CD14-positive monocyte (primary cell): ENCODE measurements around the gene WSB2. TPM values are rescaled to one million over a fixed set of nuclear protein-coding genes. Genes with fewer than 3 reads are reported as not detected.

Experiments used
- DNase-seq, 3 donors: peaks; one replicate each; pipeline ENCODE4 v3.0.0-alpha.2; 2011 to 2022
- H2AFZ ChIP-seq: 2 replicates; pipeline ENCODE4 v1.6.0; 2012; ENCODE audit warnings: mild to moderate bottlenecking, low read depth, low read length, inconsistent platforms; ENCODE audit not compliant: insufficient read depth, poor library complexity, severe bottlenecking
- H3K27ac ChIP-seq, 2 donors: 1 replicate in 1 of 2; 2 replicates in 1 of 2; pipeline ENCODE4 v1.5.1; 2012 to 2013; ENCODE audit warnings: low read length in 2 of 2, control low read depth in 1 of 2, inconsistent platforms in 1 of 2, low read depth in 1 of 2, mild to moderate bottlenecking in 1 of 2
- H3K27me3 ChIP-seq, 2 donors: one replicate each; pipeline versions ENCODE4 v1.6.0 to v1.6.1; 2011 to 2013; ENCODE audit warnings: low read length in 2 of 2; ENCODE audit not compliant: control insufficient read depth in 2 of 2, insufficient read depth in 2 of 2
- H3K36me3 ChIP-seq, 2 donors: replicated peaks in 1 of 2; 1 replicate in 1 of 2; 2 replicates in 1 of 2; pipeline versions ENCODE4 v1.5.1 to v1.6.1; 2012 to 2013; ENCODE audit warnings: low read length in 2 of 2, control low read depth in 1 of 2, inconsistent platforms in 1 of 2, mild to moderate bottlenecking in 1 of 2; ENCODE audit not compliant: insufficient read depth in 2 of 2, control insufficient read depth in 1 of 2
- H3K4me1 ChIP-seq, 2 donors: 1 replicate in 1 of 2; 2 replicates in 1 of 2; pipeline versions ENCODE4 v1.5.1 to v1.6.1; 2012 to 2013; ENCODE audit warnings: low read length in 2 of 2, control low read depth in 1 of 2, inconsistent platforms in 1 of 2, mild to moderate bottlenecking in 1 of 2, moderate library complexity in 1 of 2; ENCODE audit not compliant: insufficient read depth in 2 of 2, control insufficient read depth in 1 of 2
- H3K4me2 ChIP-seq: replicated peaks from 2 replicates; pipeline ENCODE3; 2012; ENCODE audit warnings: low read length, moderate library complexity, mild to moderate bottlenecking; ENCODE audit not compliant: poor library complexity, severe bottlenecking; ENCODE audit errors: extremely low read depth
- H3K4me3 ChIP-seq, 3 experiments: fragments of 200-600 bp in 1 of 3; sonication (generic) in 1 of 3; replicated peaks in 1 of 3; 1 replicate in 2 of 3; 2 replicates in 1 of 3; pipeline ENCODE4 v1.5.1; 2011 to 2013; ENCODE audit warnings: low read length in 3 of 3, mild to moderate bottlenecking in 3 of 3, control low read depth in 2 of 3, low read depth in 2 of 3, inconsistent platforms in 1 of 3, moderate library complexity in 1 of 3
- H3K79me2 ChIP-seq: 2 replicates; pipeline ENCODE4 v1.6.0; 2012; ENCODE audit warnings: mild to moderate bottlenecking, control low read depth, inconsistent platforms, low read length, moderate library complexity; ENCODE audit not compliant: insufficient read depth
- H3K9ac ChIP-seq: 2 replicates; pipeline ENCODE4 v1.6.0; 2017; ENCODE audit warnings: low read length, mild to moderate bottlenecking; ENCODE audit not compliant: insufficient read depth, poor library complexity, severe bottlenecking
- H3K9me3 ChIP-seq, 2 donors: replicated peaks in 1 of 2; 1 replicate in 1 of 2; 2 replicates in 1 of 2; pipeline versions ENCODE4 v1.5.1 to v1.6.1; 2012 to 2013; ENCODE audit warnings: low read length in 2 of 2, control low read depth in 1 of 2; ENCODE audit not compliant: control insufficient read depth in 1 of 2, insufficient read depth in 1 of 2
- H4K20me1 ChIP-seq: 2 replicates; pipeline ENCODE4 v1.6.0; 2012; ENCODE audit warnings: mild to moderate bottlenecking, low read length, control low read depth, moderate library complexity; ENCODE audit not compliant: insufficient read depth
- H3K27ac Mint-ChIP-seq, 7 donors: one replicate each; pipeline ENCODE4 v1.8.0; 2020; ENCODE audit warnings: mild to moderate bottlenecking in 7 of 7, mixed read lengths in 7 of 7, moderate library complexity in 6 of 7, inconsistent platforms in 2 of 7
- H3K27me3 Mint-ChIP-seq, 3 donors: one replicate each; pipeline ENCODE4 v1.8.0; 2021 to 2022; ENCODE audit warnings: low read depth in 3 of 3, mild to moderate bottlenecking in 3 of 3, mixed read lengths in 3 of 3, moderate library complexity in 3 of 3, inconsistent platforms in 1 of 3
- H3K36me3 Mint-ChIP-seq, 2 donors: one replicate each; pipeline ENCODE4 v1.8.0; 2020; ENCODE audit warnings: mixed read lengths in 2 of 2, inconsistent platforms in 1 of 2, mild to moderate bottlenecking in 1 of 2
- H3K4me1 Mint-ChIP-seq: one replicate; pipeline ENCODE4 v1.8.0; 2020; ENCODE audit warnings: mild to moderate bottlenecking, mixed read lengths
- H3K4me3 Mint-ChIP-seq, 2 donors: one replicate each; pipeline ENCODE4 v1.8.0; 2020; ENCODE audit warnings: mild to moderate bottlenecking in 2 of 2, mixed read lengths in 2 of 2, moderate library complexity in 1 of 2
- H3K9me3 Mint-ChIP-seq, 7 donors: one replicate each; pipeline ENCODE4 v1.8.0; 2020 to 2022; ENCODE audit warnings: mixed read lengths in 7 of 7, mild to moderate bottlenecking in 6 of 7, moderate library complexity in 6 of 7, inconsistent platforms in 2 of 7
- WGBS: methylation state at CpG from one replicate; pipeline ENCODE4 v1.1.5; 2013; ENCODE audit warnings: missing lambda C conversion rate; ENCODE audit not compliant: insufficient coverage; 5-methylcytosine and 5-hydroxymethylcytosine counted together
- intact Hi-C, 2 donors: fragments of 100-400 bp; cut with micrococcal nuclease; formaldehyde crosslinking; loops; one replicate each; pipeline versions ENCODE4 v1.15.0 to v1.15.1; 2023
- polyA plus RNA-seq, 3 donors: library from polyadenylated mRNA; depleted of rRNA in 1 of 3; unstranded in 2 of 3; stranded (reverse) in 1 of 3; fragments of 300-500 nt in 2 of 3; fragments of >200 nt in 1 of 3; fragmentation: Illumina TruSeq in 2 of 3; gene quantifications; 1 replicate in 2 of 3; 2 replicates in 1 of 3; pipeline ENCODE4 v1.2.3, GENCODE V29; 2012 to 2021
- TF ChIP-seq, protein P1 (sequence below): fragments of 200-600 bp; IDR thresholded peaks from one replicate; pipeline ENCODE4 v1.8.0; 2022; ENCODE audit warnings: antibody characterized with exemption, mild to moderate bottlenecking

WSB2 gene
- polyA plus RNA-seq, 3 donors: 25.4 to 36.3 (median 25.8) TPM

DNA sequence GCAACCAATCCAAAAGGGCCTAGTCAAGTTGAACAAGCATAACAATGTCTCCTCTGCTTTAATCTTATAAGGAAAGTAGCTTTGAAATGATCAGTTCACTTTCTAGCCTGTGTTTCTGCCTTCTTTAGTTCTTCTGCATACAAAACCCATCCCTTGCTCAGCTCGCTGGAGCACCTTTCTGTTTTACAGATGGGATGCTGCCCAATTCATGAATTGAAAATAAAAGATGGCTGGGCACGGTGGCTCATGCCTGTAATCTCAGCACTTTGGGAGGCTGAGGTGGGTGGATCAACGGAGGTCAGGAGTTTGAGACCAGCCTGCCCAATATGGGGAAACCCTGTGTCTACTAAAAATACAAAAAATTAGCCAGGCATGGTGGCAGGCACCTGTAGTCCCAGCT, 49.0 kb downstream of the WSB2 start:
- no peaks in the 10 kb centered on the region for H3K36me3 ChIP-seq
- no peak overlapping the region for H3K4me3 ChIP-seq
- Mint-ChIP-seq H3K27me3 (peaks cover 3 to 13% (median 12%) of the 10 kb centered on the region in 3 donors), H3K4me1 (peaks cover 7% of the 10 kb centered on the region), H3K4me3 (no peak overlapping the region), H3K9me3 (peaks cover 0 to 7% (median 2%) of the 10 kb centered on the region in 7 donors), H3K27ac (no peak overlapping the region), H3K36me3 (no peaks in the 10 kb centered on the region)
- H4K20me1 ChIP-seq: no peaks in the 10 kb centered on the region
- no peak overlapping the region for H2AFZ ChIP-seq
- H3K79me2 ChIP-seq: peaks cover 3% of the 10 kb centered on the region
- peaks cover 4 to 6% of the 10 kb centered on the region in 2 donors for H3K4me1 ChIP-seq
- TF ChIP-seq, protein P1, sequence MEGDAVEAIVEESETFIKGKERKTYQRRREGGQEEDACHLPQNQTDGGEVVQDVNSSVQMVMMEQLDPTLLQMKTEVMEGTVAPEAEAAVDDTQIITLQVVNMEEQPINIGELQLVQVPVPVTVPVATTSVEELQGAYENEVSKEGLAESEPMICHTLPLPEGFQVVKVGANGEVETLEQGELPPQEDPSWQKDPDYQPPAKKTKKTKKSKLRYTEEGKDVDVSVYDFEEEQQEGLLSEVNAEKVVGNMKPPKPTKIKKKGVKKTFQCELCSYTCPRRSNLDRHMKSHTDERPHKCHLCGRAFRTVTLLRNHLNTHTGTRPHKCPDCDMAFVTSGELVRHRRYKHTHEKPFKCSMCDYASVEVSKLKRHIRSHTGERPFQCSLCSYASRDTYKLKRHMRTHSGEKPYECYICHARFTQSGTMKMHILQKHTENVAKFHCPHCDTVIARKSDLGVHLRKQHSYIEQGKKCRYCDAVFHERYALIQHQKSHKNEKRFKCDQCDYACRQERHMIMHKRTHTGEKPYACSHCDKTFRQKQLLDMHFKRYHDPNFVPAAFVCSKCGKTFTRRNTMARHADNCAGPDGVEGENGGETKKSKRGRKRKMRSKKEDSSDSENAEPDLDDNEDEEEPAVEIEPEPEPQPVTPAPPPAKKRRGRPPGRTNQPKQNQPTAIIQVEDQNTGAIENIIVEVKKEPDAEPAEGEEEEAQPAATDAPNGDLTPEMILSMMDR: no peak
- H3K27me3 ChIP-seq: no peaks in the 10 kb centered on the region
- WGBS: 93% methylated on average over 3 of the region's 3 CpGs
- no peak for DNase-seq
- H3K9me3 ChIP-seq: no peaks in the 10 kb centered on the region
- H3K4me2 ChIP-seq: no peak overlapping the region
- intact Hi-C loops: no loop called here
- H3K9ac ChIP-seq: no peak overlapping the region
- H3K27ac ChIP-seq: no peak overlapping the region

DNA sequence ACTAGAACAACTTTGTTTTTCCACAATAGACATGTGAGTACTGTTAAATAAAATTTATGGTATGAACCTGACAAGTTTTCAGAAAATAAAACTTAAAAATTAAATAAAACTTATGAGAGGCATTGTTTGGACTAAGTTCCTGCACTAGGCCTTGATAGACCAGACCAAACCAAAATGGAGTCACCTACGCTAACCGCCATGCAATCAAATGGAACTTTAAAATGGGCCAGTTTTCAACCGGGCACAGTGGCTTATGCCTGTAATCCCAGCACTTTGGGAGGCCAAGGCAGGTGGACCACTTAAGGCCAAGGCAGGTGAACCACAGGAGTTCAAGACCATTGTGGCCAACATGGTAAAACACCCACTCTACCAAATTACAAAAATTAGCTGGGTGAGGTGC, 49.6 kb downstream of the WSB2 start:
- Histone ChIP-seq H3K4me1 (peaks cover 0 to 4% of the 10 kb centered on the region in 2 donors), H3K27me3 (no peaks in the 10 kb centered on the region), H4K20me1 (no peaks in the 10 kb centered on the region), H3K4me2 (no peak overlapping the region), H2AFZ (no peak overlapping the region), H3K9ac (no peak overlapping the region), H3K4me3 (no peak overlapping the region), H3K9me3 (no peaks in the 10 kb centered on the region), H3K36me3 (no peaks in the 10 kb centered on the region), H3K79me2 (no peaks in the 10 kb centered on the region), H3K27ac (no peak overlapping the region)
- H3K27me3 Mint-ChIP-seq: peaks cover 4 to 12% (median 12%) of the 10 kb centered on the region in 3 donors
- no peak for DNase-seq
- TF ChIP-seq, protein P1: no peak
- H3K4me3 Mint-ChIP-seq: no peak overlapping the region
- peaks cover 5% of the 10 kb centered on the region for H3K4me1 Mint-ChIP-seq
- WGBS: 95% methylated on average over 3 of the region's 3 CpGs
- no peak overlapping the region for H3K27ac Mint-ChIP-seq
- H3K9me3 Mint-ChIP-seq: peaks cover 0 to 7% (median 2%) of the 10 kb centered on the region in 7 donors
- intact Hi-C loops: no loop called here
- no peaks in the 10 kb centered on the region for H3K36me3 Mint-ChIP-seq
